ENCODE data around the gene DCTD. TPM values are rescaled to one million over a fixed set of nuclear protein-coding genes. Genes with fewer than 3 reads are reported as not detected.

The DCTD gene
- total RNA-seq, 6 donors from 2014 or later = 31.2 to 96.4 (median 70.7) TPM

- no peaks in the 10 kb centered on the region for H3K36me3 ChIP-seq
- WGBS, 2 donors = 59 to 70% methylated on average over 5 of the region's 5 CpGs
- ATAC-seq (ENCODE audit: low FRiP score in 2 of 2) (no peak), DNase-seq (no peak)
- no peaks in the 10 kb centered on the region for H3K27me3 ChIP-seq
- H3K4me1 ChIP-seq = no peaks in the 10 kb centered on the region
- TF ChIP-seq POLR2AphosphoS5 (IDR thresholded peaks at IDR 0.05) = no peak
- no peak overlapping the region for H3K4me3 ChIP-seq
- no peak overlapping the region for H3K27ac ChIP-seq
- H3K9me3 ChIP-seq = no peaks in the 10 kb centered on the region
Observed at GRCh38 chr4:182932651-182933050, 15.5 kb upstream of the DCTD start.

- no peak for TF ChIP-seq CTCF (IDR thresholded peaks at IDR 0.05)
- TF ChIP-seq POLR2A (IDR thresholded peaks at IDR 0.05) = no peak
- no peak for TF ChIP-seq EP300 (IDR thresholded peaks at IDR 0.05)
- no peak for TF ChIP-seq POLR2AphosphoS5 (IDR thresholded peaks at IDR 0.05)
- no peaks in the 10 kb centered on the region for H3K9me3 ChIP-seq
- H3K4me3 ChIP-seq = no peak overlapping the region
- WGBS, 2 donors = 70 to 74% methylated on average over 5 of the region's 5 CpGs
- H3K27ac ChIP-seq = no peak overlapping the region
- ATAC-seq (ENCODE audit: low FRiP score in 2 of 2) (peak in 1 of 2 donors; percentile 32), DNase-seq (no peak)
- no peaks in the 10 kb centered on the region for H3K4me1 ChIP-seq
- H3K27me3 ChIP-seq = no peaks in the 10 kb centered on the region
- H3K36me3 ChIP-seq = no peaks in the 10 kb centered on the region
Observed at GRCh38 chr4:182931691-182932345, 14.6 kb upstream of the DCTD start.

DNA sequence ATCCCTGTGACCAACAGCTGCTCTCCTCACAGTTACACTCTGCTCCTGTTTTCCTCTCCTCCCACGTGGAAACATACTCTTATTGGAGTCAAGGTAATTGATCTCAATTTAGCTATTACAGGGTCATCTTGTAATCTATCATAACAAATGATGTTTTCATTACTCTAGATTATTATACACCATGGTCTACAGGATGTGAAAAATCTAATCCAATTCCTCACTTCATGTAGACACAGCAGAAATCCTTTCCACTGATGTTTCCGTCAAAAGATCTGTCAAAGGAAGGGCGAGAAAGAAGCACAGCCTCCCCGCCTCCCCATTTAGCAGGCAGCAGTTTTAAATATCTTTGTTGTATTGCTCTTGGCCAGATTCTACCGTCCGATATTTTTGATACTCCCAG is 13.7 kb upstream of the DCTD start:
- 88 to 94% methylated on average over 6 of the region's 6 CpGs for WGBS, 2 donors
- Histone ChIP-seq H3K27me3 (no peaks in the 10 kb centered on the region), H3K9me3 (no peaks in the 10 kb centered on the region), H3K27ac (no peak overlapping the region), H3K36me3 (no peaks in the 10 kb centered on the region), H3K4me1 (no peaks in the 10 kb centered on the region), H3K4me3 (no peak overlapping the region)
- TF ChIP-seq EP300 (IDR thresholded peaks at IDR 0.05) (no peak), CTCF (IDR thresholded peaks at IDR 0.05) (no peak), POLR2AphosphoS5 (IDR thresholded peaks at IDR 0.05) (no peak), POLR2A (IDR thresholded peaks at IDR 0.05) (no peak)
- ATAC-seq (ENCODE audit: low FRiP score in 2 of 2) = no peak
- no peak for DNase-seq

DNA sequence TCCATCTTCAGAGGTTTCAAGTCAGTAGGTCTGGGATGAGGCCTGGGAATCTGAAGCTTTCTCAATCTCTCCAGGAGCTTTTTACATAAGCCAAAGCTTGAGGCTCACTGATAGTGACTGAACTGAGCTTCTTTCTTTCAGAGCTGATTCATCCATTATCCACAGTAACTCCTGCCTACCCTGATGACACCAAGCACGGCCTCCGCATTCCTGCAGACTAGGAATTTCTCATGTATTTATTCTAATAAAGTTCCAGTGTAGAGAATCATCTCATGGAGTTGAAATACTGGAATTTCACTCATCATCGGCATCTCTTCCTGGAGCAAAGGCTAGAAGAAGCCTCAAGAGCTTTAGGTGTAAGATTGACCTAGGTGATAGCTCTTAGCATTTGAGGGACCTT is 12.1 kb upstream of the DCTD start:
- no peak overlapping the region for H3K4me3 ChIP-seq

DNA sequence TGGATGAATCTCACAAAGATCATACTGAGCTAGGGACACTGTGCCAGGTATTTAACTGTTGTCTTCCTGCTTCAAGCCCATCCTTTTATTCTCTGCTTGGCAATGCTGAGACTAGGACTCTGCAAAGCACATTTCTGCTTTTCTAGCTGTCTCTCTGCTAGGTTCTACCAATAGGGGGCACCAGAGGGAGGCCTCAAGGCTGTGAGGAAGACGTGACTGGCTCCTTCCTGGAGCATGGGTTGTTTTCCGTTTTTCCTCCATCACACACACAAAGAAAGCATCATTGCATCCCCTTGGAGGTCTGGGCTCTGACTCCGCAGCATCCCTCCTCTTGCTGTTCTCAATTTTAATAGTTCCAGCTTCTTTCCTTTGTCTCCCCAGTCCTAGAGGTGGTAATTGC is 10.9 kb upstream of the DCTD start:
- H3K27me3 ChIP-seq = no peaks in the 10 kb centered on the region
- H3K4me1 ChIP-seq = no peaks in the 10 kb centered on the region
- ATAC-seq (ENCODE audit: low FRiP score in 2 of 2) = no peak
- TF ChIP-seq POLR2A (IDR thresholded peaks at IDR 0.05) (no peak), EP300 (IDR thresholded peaks at IDR 0.05) (no peak), CTCF (IDR thresholded peaks at IDR 0.05) (no peak), POLR2AphosphoS5 (IDR thresholded peaks at IDR 0.05) (no peak)
- DNase-seq = no peak
- no peaks in the 10 kb centered on the region for H3K9me3 ChIP-seq
- WGBS, 2 donors = 54 to 63% methylated on average over 3 of the region's 3 CpGs
- H3K36me3 ChIP-seq = no peaks in the 10 kb centered on the region
- no peak overlapping the region for H3K27ac ChIP-seq
- no peak overlapping the region for H3K4me3 ChIP-seq

More for the DNA sequence above, 12.1 kb upstream of the DCTD start:
- 93 to 94% methylated on average over 3 of the region's 3 CpGs for WGBS, 2 donors
- ATAC-seq (ENCODE audit: low FRiP score in 2 of 2) = no peak
- Histone ChIP-seq H3K27me3 (no peaks in the 10 kb centered on the region), H3K36me3 (no peaks in the 10 kb centered on the region), H3K27ac (no peak overlapping the region), H3K9me3 (no peaks in the 10 kb centered on the region), H3K4me1 (no peaks in the 10 kb centered on the region)
- TF ChIP-seq POLR2AphosphoS5 (IDR thresholded peaks at IDR 0.05) (no peak), CTCF (IDR thresholded peaks at IDR 0.05) (no peak), POLR2A (IDR thresholded peaks at IDR 0.05) (no peak), EP300 (IDR thresholded peaks at IDR 0.05) (no peak)
- DNase-seq = no peak
